Chondrocyte (in vitro differentiated cells): ENCODE results near the gene OR6K6. TPM values are rescaled to one million over a fixed set of nuclear protein-coding genes. Genes with fewer than 3 reads are reported as not detected.

Experiments used
- DNase-seq: peaks from one replicate; pipeline ENCODE4 v3.0.0; 2021; ENCODE audit warnings: mixed read lengths, low spot score
- H3K27ac Mint-ChIP-seq: one replicate; pipeline ENCODE4 v1.8.0; 2021; ENCODE audit warnings: mild to moderate bottlenecking, moderate library complexity, mixed read lengths; ENCODE audit not compliant: unreplicated experiment
- H3K27me3 Mint-ChIP-seq: 2 replicates; pipeline ENCODE4 v1.8.0; 2021; ENCODE audit warnings: low read depth, mixed read lengths
- H3K36me3 Mint-ChIP-seq: 2 replicates; pipeline ENCODE4 v1.8.0; 2021; ENCODE audit warnings: low read depth, mixed read lengths
- H3K4me1 Mint-ChIP-seq: 2 replicates; pipeline ENCODE4 v1.8.0; 2021; ENCODE audit warnings: low read depth, mild to moderate bottlenecking, mixed read lengths
- H3K4me3 Mint-ChIP-seq: one replicate; pipeline ENCODE4 v1.8.0; 2021; ENCODE audit warnings: mild to moderate bottlenecking, moderate library complexity, mixed read lengths; ENCODE audit not compliant: unreplicated experiment
- H3K9me3 Mint-ChIP-seq: 2 replicates; pipeline ENCODE4 v1.8.0; 2021; ENCODE audit warnings: low read depth, mixed read lengths
- CTCF ChIP-seq: fragments of 200-600 bp; sonication (generic); IDR thresholded peaks from 2 replicates; pipeline ENCODE4 v1.5.0; 2021; ENCODE audit warnings: antibody characterized with exemption, mild to moderate bottlenecking, moderate library complexity
- total RNA-seq: library from RNA; stranded (reverse); gene quantifications from 3 replicates; pipeline ENCODE4 v1.2.1, GENCODE V29; 2021

Gene OR6K6
- total RNA-seq, 1 donor from 2014 or later: not detected

GRCh38 chr1:158730453-158730852, 24.1 kb upstream of the OR6K6 start:
- no peak for DNase-seq
- no peaks in the 10 kb centered on the region for H3K4me1 Mint-ChIP-seq
- no peak for TF ChIP-seq CTCF
- no peak overlapping the region for H3K4me3 Mint-ChIP-seq
- no peaks in the 10 kb centered on the region for H3K36me3 Mint-ChIP-seq
- no peak overlapping the region for H3K27ac Mint-ChIP-seq
- H3K9me3 Mint-ChIP-seq: no peaks in the 10 kb centered on the region
- peaks cover 5% of the 10 kb centered on the region for H3K27me3 Mint-ChIP-seq

- H3K4me3 Mint-ChIP-seq: no peak overlapping the region
- DNase-seq: no peak
- no peak overlapping the region for H3K27ac Mint-ChIP-seq
- no peaks in the 10 kb centered on the region for H3K36me3 Mint-ChIP-seq
- H3K4me1 Mint-ChIP-seq: no peaks in the 10 kb centered on the region
- H3K9me3 Mint-ChIP-seq: no peaks in the 10 kb centered on the region
- no peak for TF ChIP-seq CTCF
- peaks cover 2% of the 10 kb centered on the region for H3K27me3 Mint-ChIP-seq
Observed at GRCh38 chr1:158731707-158732106, 22.8 kb upstream of the OR6K6 start.

- no peak for DNase-seq
- no peaks in the 10 kb centered on the region for H3K36me3 Mint-ChIP-seq
- H3K4me1 Mint-ChIP-seq: no peaks in the 10 kb centered on the region
- no peak overlapping the region for H3K4me3 Mint-ChIP-seq
- H3K27me3 Mint-ChIP-seq: peaks cover 2% of the 10 kb centered on the region
- TF ChIP-seq CTCF: no peak
- no peak overlapping the region for H3K27ac Mint-ChIP-seq
- no peaks in the 10 kb centered on the region for H3K9me3 Mint-ChIP-seq
Observed at GRCh38 chr1:158732524-158732923, 22.0 kb upstream of the OR6K6 start.

GRCh38 chr1:158735848-158736247, 18.7 kb upstream of the OR6K6 start:
- DNase-seq: no peak
- H3K27me3 Mint-ChIP-seq: peaks cover 5% of the 10 kb centered on the region
- H3K27ac Mint-ChIP-seq: no peak overlapping the region
- no peak overlapping the region for H3K4me3 Mint-ChIP-seq
- H3K9me3 Mint-ChIP-seq: no peaks in the 10 kb centered on the region
- H3K4me1 Mint-ChIP-seq: no peaks in the 10 kb centered on the region
- H3K36me3 Mint-ChIP-seq: no peaks in the 10 kb centered on the region
- no peak for TF ChIP-seq CTCF

- no peak for TF ChIP-seq CTCF
- no peak for DNase-seq
- H3K36me3 Mint-ChIP-seq: no peaks in the 10 kb centered on the region
- H3K4me3 Mint-ChIP-seq: no peak overlapping the region
- no peak overlapping the region for H3K27ac Mint-ChIP-seq
- no peaks in the 10 kb centered on the region for H3K4me1 Mint-ChIP-seq
- H3K9me3 Mint-ChIP-seq: no peaks in the 10 kb centered on the region
- no peaks in the 10 kb centered on the region for H3K27me3 Mint-ChIP-seq
Observed at GRCh38 chr1:158752155-158752712, 2.3 kb upstream of the OR6K6 start.
